ENCODE measurements around the gene HMG20A. TPM values are rescaled to one million over a fixed set of nuclear protein-coding genes. Genes with fewer than 3 reads are reported as not detected.
A peak's percentile ranks its signal among the peaks of the same experiment; 100 is the strongest.

HMG20A gene
- 10 to 100 TPM; 29.3 to 38.3 (median 31.5) TPM for total RNA-seq
- 10 to 100 TPM in 2 of 3 donors, 1 to 10 TPM in 1; 9.7 to 20.5 (median 11.0) TPM for polyA plus RNA-seq
- long read RNA-seq, donor 1, full-length matches to known transcripts = 9 of 13 reads
- long read RNA-seq, donor 1, partial matches to known transcripts = 4 of 13 reads
- long read RNA-seq, donor 1, other reads (novel, unspliced or antisense) = 0 of 13 reads
- long read RNA-seq, donor 2, full-length matches to known transcripts = 18 of 26 reads
- long read RNA-seq, donor 2, partial matches to known transcripts = 6 of 26 reads
- long read RNA-seq, donor 2, other reads (novel, unspliced or antisense) = 2 of 26 reads

- peak; percentile 55 to 75 (median 60) for ATAC-seq
- 0 to 1% (median 1%) methylated on average over 25 of the region's 25 CpGs for WGBS, 3 donors
- no peaks in the 10 kb centered on the region for H3K9me3 ChIP-seq
Measured at GRCh38 chr15:77420610-77421369, at the start of gene HMG20A. Gene HMG20A (plus strand): TSS chr15:77420888. CDS start chr15:77458408, 37,520 bp downstream.

GRCh38 chr15:77371850-77372563, 48.7 kb upstream of the HMG20A start:
- TF ChIP-seq CTCF (IDR thresholded peaks at IDR 0.05) = no peak
- DNase-seq (no peak), ATAC-seq (no peak)
- no peaks in the 10 kb centered on the region for H3K36me3 ChIP-seq (ENCODE audit: insufficient read depth in 1 of 2, low read depth in 1 of 2)
- no peaks in the 10 kb centered on the region for H3K9me3 ChIP-seq
- H3K27me3 ChIP-seq (ENCODE audit: insufficient read depth in 3 of 3, low read length in 2 of 3) = no peaks in the 10 kb centered on the region
- no peak overlapping the region for H3K4me3 ChIP-seq
- intact Hi-C loops (cut with DNase I) = no loop called here
- peaks cover 20% of the 10 kb centered on the region for H3K4me1 ChIP-seq
- WGBS, 3 donors = 84 to 90% (median 87%) methylated on average over 5 of the region's 5 CpGs
- H3K27ac ChIP-seq = no peak overlapping the region

More at GRCh38 chr15:77420610-77421369, at the start of gene HMG20A:
- H3K27me3 ChIP-seq (ENCODE audit: insufficient read depth in 3 of 3, low read length in 2 of 3) = no peaks in the 10 kb centered on the region
- no peaks in the 10 kb centered on the region for H3K36me3 ChIP-seq (ENCODE audit: insufficient read depth in 1 of 2, low read depth in 1 of 2)
- intact Hi-C loops (cut with DNase I) = loop anchor here (1.0 to 5.0 kb wide), 3 partner anchors 62 to 77 kb away; no protein-coding TSS in a partner anchor
- TF ChIP-seq CTCF (IDR thresholded peaks at IDR 0.05) = no peak
- DNase-seq = peak; percentile 54 to 81
- H3K27ac ChIP-seq = peak within 1 kb of the TSS; percentile 97
- peak within 1 kb of the TSS; percentile 91 for H3K4me3 ChIP-seq
- peaks cover 58% of the 10 kb centered on the region for H3K4me1 ChIP-seq

GRCh38 chr15:77373441-77373840, 47.2 kb upstream of the HMG20A start:
- DNase-seq (no peak), ATAC-seq (no peak)
- 73 to 77% (median 75%) methylated on average over 4 of the region's 4 CpGs for WGBS, 3 donors
- Histone ChIP-seq H3K36me3 (ENCODE audit: insufficient read depth in 1 of 2, low read depth in 1 of 2) (no peaks in the 10 kb centered on the region), H3K27ac (no peak overlapping the region), H3K9me3 (no peaks in the 10 kb centered on the region), H3K27me3 (ENCODE audit: insufficient read depth in 3 of 3, low read length in 2 of 3) (no peaks in the 10 kb centered on the region), H3K4me1 (peaks cover 12% of the 10 kb centered on the region), H3K4me3 (no peak overlapping the region)
- intact Hi-C loops (cut with DNase I) = no loop called here
- no peak for TF ChIP-seq CTCF (IDR thresholded peaks at IDR 0.05)

GRCh38 chr15:77375133-77375532, 45.6 kb upstream of the HMG20A start:
- Histone ChIP-seq H3K27ac (no peak overlapping the region), H3K27me3 (ENCODE audit: insufficient read depth in 3 of 3, low read length in 2 of 3) (no peaks in the 10 kb centered on the region), H3K4me1 (peaks cover 13% of the 10 kb centered on the region), H3K9me3 (no peaks in the 10 kb centered on the region), H3K4me3 (no peak overlapping the region), H3K36me3 (ENCODE audit: insufficient read depth in 1 of 2, low read depth in 1 of 2) (no peaks in the 10 kb centered on the region)
- ATAC-seq = peak in 1 of 4 donors; percentile 59
- no peak for TF ChIP-seq CTCF (IDR thresholded peaks at IDR 0.05)
- WGBS, 3 donors = 50 to 68% (median 54%) methylated on average over 1 of the region's 1 CpG
- no peak for DNase-seq
- intact Hi-C loops (cut with DNase I) = no loop called here

All from psoas muscle (tissue), 8 donors.